GM12865 (cell line): ENCODE results near the gene AVP.
"Not testable (repeated sequence)": the region's sequence is repeated elsewhere in the genome, so short reads cannot be mapped to it uniquely, and the experiment has no call there.

Experiments used
- DNase-seq: peaks from one replicate; pipeline ENCODE4 v3.0.0; 2010; ENCODE audit warnings: low read depth
- H3K4me3 ChIP-seq: 2 replicates; pipeline ENCODE4 v1.5.1; 2011; ENCODE audit warnings: mild to moderate bottlenecking, low read depth, low read length, control low read depth
- CTCF ChIP-seq: IDR thresholded peaks from 2 replicates; pipeline ENCODE4 v1.5.1; 2011; ENCODE audit warnings: low read length, control low read depth, low read depth, inconsistent platforms; ENCODE audit not compliant: insufficient read depth; ENCODE audit errors: missing control alignments

The AVP gene

GRCh38 chr20:3084283-3084985 lies at the start of gene AVP:
AVP (minus strand) TSS chr20:3084724; CDS start chr20:3084674, 50 bp downstream.
- no peak for TF ChIP-seq CTCF
- no peak for DNase-seq
- H3K4me3 ChIP-seq: no peak within 1 kb of the TSS

GRCh38 chr20:3134151-3134550 lies 49.6 kb upstream of the AVP start:
- TF ChIP-seq CTCF: no peak
- DNase-seq: no peak
- no peak overlapping the region for H3K4me3 ChIP-seq

- no peak for TF ChIP-seq CTCF
- H3K4me3 ChIP-seq: no peak overlapping the region
- no peak for DNase-seq
These were observed 48.6 kb upstream of the AVP start for GRCh38 chr20:3133155-3133554.

GRCh38 chr20:3130051-3130600 lies 45.6 kb upstream of the AVP start:
- H3K4me3 ChIP-seq: no peak overlapping the region
- no peak for DNase-seq
- TF ChIP-seq CTCF: no peak

- no peak for DNase-seq
- H3K4me3 ChIP-seq: no peak overlapping the region
- TF ChIP-seq CTCF: no peak
These were observed 44.6 kb upstream of the AVP start for GRCh38 chr20:3129094-3129493.

GRCh38 chr20:3128275-3128984 lies 43.9 kb upstream of the AVP start:
- no peak for TF ChIP-seq CTCF

GRCh38 chr20:3126527-3126859 lies 42.0 kb upstream of the AVP start:
- no peak overlapping the region for H3K4me3 ChIP-seq
- TF ChIP-seq CTCF: no peak

More at GRCh38 chr20:3128275-3128984, 43.9 kb upstream of the AVP start:
- DNase-seq: no peak
- no peak overlapping the region for H3K4me3 ChIP-seq

GRCh38 chr20:3125776-3126526 lies 41.4 kb upstream of the AVP start:
- DNase-seq, H3K4me3 ChIP-seq: not testable (repeated sequence)

More at GRCh38 chr20:3126527-3126859, 42.0 kb upstream of the AVP start:
- no peak for DNase-seq

GRCh38 chr20:3124773-3125560 lies 40.4 kb upstream of the AVP start:
- not testable (repeated sequence) for H3K4me3 ChIP-seq, DNase-seq
